ENCODE results near the gene CCDC91.
"Not testable (repeated sequence)": the region's sequence is repeated elsewhere in the genome, so short reads cannot be mapped to it uniquely, and the experiment has no call there.

CCDC91 gene

DNA sequence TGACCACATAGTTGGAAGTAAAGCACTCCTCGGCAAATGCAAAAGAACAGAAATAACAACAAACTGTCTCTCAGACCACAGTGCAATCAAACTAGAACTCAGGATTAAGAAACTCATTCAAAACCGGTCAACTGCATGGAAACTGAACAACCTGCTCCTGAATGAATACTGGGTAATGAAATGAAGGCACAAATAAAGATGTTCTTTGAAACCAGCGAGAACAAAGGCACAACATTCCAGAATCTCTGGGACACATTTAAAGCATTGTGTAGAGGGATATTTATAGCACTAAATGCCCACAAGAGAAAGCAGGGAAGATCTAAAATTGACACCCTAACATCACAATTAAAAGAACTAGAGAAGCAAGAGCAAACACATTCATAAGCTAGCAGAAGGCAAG lies 285.9 kb downstream of the CCDC91 start:
- DNase-seq, result not testable (repeated sequence)

DNA sequence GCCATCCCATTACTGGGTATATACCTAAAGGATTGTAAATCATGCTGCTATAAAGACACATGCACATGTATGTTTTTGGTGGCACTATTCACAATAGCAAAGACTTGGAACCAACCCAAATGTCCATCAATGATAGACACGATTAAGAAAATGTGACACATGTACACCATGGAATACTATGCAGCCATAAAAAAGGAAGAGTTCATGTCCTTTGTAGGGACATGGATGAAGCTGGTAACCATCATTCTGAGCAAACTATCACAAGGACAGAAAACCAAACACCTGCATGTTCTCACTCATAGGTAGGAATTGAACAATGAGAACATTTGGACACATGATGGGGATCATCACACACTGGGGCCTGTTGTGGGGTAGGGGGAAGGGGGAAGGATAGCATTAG lies 288.8 kb downstream of the CCDC91 start:
- DNase-seq, result not testable (repeated sequence)

DNA sequence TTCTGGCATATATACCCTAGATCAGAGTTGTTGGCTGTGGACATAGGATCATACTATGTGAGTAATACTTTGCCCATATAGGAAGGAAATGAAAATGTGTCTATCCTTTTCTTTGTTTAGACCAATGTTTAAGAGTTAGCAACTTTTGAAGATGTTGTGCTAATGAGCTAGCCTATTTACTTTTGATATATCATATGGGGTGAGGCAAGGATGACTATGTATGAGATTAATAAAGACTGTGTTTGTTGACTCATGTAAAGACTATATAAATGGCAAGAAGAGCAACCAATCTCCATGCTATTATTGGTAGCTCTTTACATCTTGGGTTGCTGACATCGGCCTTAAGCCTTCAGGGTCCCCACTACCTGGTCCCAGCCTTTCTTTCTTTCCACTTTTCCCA lies 289.4 kb downstream of the CCDC91 start:
- DNase-seq, result no peak

DNA sequence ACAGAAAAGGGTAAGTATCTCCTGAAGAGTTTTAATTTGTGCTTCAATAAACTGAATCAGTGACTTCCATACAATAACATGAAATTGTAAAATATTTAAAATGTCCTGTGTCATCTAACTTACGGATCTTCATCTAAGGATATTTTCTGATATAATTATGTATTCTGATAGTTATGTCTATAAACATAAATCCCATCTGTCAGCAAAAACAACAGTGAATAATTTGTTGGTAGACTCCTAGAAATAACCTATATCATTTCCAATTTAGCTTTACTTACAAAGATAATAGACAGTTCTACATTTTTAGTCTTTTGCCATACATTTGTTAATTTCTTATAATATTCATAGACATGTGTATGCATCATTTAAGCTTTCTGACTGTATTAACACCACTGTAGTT lies 293.9 kb downstream of the CCDC91 start:
- DNase-seq, result no peak

DNA sequence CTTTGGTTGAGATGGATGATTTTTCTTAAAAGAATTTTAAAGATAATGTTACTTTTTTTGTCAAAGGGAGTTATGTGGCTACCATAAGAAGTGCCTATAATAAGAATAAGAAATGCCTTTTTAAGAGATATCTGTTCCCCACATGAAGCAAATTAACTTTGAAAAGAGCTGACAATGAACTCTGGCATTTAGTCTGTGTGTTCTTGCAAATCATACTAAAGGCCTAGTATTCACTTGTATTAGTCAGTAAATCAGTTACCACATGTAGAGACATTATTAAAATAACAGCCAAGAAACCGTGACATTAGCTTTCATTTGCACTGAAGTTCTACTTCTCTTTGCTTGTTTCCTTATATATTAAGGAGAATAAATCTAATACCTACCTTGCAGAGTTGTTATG lies 296.3 kb downstream of the CCDC91 start:
- no peak for DNase-seq

DNA sequence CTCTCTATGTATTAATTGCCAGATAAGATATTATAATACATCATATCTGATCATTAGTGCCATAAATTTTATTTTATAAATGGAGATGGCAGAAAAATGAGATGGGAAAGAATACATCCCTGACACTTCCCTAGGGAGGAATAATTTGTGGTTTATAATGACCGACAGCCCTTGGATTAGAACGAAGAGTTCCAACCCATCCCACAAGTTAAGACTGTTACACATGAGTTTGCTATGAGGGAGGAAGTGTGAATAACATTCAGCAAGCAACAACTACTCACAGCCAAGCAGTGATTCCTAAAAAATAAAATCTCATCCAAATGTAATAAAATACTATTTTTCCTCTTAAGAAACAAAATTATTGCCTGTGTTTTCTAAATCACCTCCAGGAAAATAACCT lies 299.0 kb downstream of the CCDC91 start:
- DNase-seq, result no peak

DNA sequence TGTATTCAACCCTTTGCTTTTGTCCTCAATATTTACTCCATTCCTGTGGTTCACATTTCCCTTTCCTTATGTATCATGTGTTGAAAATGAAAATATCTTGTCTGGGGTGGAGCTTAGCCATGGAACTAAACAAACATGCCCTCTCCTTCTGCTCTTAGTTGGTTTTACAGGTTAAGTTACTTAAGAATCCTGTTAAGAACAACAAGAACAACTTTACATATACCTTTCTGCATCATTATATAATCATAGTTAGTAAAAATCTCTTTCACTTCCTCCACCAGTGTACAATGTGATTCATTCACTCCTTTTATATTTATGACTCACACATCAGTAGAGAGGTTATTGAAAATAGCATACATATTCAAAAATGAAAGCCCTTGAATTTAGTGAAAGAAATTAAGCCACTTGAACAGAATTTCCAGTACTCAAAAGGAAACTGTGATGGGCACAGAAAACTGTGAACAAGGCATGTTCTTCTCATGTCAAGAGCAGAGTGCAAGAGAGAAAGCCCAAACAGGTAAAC lies 307.7 kb downstream of the CCDC91 start:
- DNase-seq, result no peak

DNA sequence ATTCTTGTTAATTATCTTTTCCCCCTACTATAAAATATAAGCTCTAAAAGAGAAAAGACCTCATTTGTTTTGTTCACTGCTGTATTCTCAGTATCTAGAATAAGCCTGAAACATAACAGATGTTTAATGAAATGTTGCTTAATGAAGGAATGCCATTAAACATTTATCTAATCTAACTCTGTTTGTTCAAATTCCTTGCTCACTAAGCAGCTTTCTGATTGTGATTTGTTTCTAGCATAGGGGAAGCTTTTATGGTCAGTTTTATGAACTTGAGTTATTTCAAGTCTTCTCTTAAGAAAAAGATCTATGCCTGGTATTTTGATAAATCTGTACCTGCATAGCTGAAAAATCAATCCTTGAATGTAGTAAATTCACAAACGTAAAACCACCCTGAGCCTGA lies 308.6 kb downstream of the CCDC91 start:
- DNase-seq, result no peak

DNA sequence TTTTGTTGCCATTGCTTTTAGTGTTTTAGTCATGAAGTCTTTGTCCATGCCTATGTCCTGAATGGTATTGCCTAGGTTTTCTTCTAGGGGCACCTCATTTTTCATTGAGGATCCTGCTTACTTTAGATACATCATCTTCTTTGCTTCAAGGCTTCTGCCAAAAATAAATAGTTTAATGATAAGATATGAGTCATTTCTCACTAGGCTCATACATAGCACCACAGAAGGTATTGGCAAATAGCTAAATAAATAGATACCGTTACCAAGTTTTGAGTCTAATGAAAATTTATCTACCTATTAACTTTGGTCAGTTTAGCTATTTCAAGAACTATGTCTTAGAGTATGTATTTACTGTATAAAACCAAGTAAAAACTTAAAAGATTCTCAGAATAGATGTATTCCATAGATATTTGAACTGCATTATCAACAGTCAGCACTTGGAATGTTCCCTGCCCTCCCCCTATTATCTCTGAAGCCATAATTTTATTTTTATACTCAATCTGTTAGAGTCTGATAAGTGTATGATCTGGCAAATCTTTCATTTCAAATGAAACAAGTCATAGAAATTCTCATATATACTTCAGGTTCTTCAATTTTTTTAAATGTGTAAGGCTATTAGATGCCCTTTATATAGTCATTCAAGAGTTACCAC lies 310.2 kb downstream of the CCDC91 start:
- DNase-seq, result no peak

DNA sequence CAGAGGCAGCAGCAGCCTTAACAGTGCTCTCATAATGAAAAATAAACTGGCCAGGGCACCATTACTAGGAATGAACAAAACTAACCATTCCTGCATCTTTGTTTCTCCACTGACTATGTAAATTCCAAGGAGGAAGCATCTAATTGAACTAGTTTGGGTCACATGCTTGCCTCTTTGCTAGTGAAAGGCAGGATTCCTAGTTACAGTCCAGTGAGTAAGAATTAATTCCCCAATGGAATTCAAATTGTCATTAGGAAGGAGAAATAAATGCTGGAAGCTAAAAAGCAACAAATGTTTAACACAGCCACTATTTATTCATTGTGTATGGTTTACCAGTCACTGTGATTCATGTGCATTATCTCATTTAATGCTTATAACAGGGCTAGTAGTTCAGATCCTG lies 316.0 kb downstream of the CCDC91 start:
- no peak for DNase-seq

DNA sequence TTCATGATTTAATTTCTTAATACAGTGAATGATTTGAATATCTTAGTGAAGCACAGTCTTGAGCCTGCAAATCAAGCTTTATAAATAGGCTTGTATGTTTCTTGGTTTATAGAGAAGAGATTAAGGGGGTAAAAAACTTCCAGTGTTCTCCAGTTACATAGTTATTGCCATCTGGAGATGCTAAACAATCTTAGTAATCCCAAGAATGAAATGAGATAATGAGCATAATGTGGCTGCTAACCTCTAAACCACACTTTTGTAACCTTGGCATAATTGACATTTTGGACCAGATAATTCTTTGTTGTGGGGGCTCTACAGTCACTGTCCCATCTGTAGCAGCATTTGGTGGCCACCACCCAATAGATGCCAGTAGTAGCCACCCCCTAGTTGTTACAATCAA lies 316.8 kb downstream of the CCDC91 start:
- DNase-seq, result no peak

DNA sequence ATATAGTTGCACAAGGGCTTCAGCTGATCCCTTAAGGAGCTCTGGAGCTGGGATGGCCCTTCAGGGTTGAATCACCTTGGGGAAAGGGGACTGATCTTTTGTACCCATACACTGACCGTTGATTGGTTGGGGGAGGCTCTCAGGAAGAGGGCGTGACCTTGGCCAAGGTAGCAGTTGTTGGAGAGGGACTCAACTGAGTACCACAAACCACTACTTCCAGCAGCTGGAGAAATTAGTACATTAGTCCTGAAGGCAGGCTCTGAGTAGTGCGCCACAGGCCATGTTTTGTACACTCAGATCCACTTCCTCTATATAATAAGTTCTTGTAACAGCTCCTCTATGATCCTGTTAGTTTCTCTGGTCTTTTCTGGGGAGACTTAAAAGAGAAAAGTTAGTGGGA lies 317.6 kb downstream of the CCDC91 start:
- no peak for DNase-seq

DNA sequence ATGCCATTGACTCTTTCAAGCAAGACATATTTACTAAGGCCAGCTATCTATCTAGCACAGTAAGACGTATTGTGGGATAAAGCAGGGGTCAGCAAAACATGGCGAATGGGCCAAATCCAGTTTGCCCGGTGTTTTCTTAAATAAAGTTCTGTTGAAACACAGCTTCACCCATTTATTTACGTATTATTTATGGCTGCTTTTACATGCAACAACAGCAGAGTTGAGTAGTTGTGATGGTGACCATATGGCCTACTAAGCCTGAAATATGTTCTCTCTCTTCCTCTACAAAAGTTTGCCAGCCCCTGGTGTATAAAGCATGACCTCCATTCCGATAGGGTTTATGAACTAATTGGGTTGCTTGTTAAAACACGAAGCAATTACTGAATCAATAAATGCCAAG lies 322.1 kb downstream of the CCDC91 start:
- DNase-seq, result no peak

DNA sequence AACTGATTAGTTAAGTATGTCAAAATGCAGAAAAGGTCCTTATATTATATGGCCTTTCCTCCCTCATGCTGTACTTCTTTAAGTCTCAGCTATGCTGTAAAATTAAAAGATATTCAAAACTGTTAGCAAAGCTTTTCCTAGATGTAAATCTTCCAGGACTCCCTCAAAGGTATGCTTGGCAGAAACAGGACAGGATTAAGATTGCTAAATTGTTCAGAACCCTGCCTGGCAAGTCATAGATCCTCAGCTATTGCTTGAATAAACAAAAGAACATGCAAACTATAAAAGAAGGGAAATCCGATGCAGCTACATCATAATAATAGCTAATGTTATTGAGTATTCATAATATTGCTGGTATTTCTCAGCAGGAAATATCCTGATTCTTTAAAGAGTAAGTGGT lies 322.6 kb downstream of the CCDC91 start:
- no peak for DNase-seq

DNA sequence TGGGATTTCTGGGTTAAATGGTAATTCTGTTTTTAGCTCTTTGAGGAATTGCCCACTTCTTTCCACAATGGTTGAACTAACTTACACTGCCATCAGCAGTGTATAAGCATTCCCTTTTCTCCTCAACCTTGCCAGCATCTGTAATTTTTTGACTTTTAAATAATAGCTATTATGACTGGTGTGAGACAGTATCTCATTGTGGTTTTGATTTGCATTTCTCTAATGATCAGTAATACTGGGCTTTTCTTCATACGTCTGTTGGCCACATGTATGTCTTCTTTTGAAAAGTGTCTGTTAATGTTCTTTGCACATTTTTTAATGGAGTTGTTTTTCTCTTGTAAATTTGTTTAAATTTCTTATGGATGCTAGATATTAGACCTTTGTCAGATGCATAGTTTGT lies 323.7 kb downstream of the CCDC91 start:
- DNase-seq, result no peak

DNA sequence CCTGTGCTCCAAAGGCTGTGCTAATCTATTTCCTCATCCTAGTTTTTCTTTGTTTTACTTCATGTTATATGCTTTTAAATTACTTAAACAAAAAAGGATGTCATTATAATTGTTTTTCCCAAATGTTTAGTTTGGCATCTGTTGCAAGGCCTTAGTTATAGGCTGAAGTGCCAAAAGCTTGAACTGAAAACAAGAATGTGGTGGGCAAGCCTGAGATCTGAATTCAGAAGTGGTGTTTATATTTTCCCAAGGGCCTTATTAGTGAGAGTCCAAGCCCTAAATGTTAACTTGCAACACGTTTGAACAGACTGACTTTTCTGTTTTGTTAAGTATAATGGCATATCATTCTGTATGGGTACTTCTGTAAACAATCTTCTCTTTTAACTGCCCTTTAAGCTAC lies 326.8 kb downstream of the CCDC91 start:
- DNase-seq, result no peak

DNA sequence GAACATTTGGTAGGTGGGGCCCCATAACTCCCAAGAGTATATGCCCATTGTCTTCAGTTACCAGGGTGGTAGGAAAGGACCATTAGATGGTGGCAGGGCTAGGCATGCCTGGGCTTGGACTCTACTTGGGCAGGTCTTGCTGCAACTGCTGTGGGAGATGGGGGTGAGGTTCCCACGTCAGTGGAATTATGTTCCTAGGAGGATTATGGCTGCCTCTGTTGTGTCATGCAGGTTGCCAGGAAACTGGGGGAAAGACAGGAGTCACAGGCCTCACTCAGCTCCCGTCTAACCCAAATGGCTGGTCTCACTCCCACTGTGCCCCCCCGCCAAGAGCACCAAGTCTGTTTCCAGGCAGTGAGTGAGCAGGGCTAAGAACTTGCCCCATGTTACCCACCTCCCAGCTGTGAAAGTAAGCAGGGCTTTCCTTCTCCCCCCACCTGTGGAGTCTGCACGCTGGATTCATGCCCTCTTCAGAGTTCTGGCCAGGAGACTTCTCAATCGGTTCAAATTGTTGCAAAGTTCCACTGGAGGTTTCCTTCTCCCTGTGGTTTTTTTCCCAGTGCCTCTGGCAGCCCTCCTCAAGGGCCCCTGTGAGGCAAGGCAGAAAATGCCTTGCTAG lies 337.5 kb downstream of the CCDC91 start:
- DNase-seq, result no peak

DNA sequence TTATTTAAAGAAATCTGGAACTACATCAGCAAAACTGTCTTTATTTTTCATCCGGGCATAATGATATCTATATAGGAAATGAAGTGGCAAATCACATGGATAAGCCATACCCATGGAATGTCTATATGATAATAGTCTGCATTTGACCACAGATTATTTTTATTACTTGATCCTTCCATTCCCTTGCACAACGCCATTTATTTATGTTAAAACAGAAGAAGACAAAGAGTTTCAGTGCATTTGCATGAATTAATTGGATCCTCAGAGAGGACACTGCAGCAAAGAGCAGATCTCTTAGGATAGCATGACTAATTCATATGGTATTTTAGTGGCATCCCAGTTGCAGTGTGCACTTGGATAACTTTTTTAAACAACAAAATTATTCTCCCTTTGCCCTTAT lies 345.0 kb downstream of the CCDC91 start:
- no peak for DNase-seq

DNA sequence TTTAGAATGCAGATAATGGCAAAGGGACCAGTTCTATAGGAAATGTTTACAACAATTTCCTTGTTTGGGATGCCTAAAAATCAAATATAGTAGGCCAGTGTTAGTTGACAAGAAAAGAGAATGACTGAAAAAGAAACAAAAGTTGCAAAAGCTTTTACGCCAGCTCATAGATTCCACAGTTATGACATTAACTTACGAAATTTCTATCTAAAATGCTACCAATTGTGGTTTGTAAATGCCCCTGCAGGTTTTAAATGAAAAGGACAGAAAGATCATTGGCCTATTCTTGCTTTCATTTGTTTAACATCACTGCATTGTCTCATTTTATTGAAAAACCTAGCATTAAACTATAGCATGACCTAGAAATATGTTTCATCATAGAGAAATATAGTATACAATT lies 345.8 kb downstream of the CCDC91 start:
- DNase-seq, result no peak

DNA sequence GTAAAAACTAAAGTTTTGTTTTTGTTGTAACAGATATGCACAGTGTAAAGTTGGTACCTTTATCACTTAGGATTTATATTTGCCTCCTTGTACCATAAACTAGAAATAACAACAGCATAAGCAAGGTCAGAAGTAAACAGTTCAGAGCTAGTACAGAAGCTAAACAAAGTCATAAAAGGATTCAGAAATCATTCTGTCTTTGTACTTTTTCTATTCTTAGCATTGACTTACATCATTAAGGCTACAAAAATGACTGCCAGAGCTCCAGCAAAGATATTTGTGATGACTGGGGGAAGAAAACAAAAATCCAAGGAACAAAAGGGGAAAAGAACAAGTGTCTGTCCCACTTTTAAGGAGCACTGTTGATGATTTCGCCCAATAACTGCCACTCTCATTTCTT lies 347.2 kb downstream of the CCDC91 start:
- DNase-seq, result no peak

DNA sequence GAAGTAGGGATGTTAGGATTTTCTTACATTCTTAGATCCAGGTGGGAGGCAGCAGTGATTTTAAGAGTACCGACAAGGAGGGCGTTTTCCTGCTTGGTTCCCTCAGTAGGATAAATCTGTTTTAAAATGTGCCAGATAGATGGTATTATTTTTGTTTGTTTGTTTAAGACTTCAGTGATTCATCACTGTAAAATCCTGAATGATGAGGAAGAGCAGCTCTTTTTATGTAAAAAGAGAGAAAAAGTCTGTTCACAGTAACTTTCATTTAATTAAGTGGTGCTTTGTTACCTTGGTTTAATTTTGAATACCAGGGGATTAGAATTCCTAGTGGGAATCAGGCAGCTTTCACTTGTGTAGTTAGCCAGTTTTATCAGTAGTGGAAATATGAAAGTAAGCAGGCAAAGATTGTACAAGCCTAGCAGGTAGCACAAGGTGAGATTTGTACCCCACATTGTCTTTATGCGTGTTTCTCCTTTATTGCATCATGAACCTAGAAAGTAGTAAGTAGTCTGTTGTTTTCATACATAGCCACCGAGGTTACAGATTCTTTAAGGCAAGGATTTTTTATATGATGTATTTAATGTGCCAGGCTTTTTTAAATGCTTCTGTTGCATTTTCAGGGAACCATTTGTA lies 349.6 kb downstream of the CCDC91 start:
- DNase-seq, result no peak

DNA sequence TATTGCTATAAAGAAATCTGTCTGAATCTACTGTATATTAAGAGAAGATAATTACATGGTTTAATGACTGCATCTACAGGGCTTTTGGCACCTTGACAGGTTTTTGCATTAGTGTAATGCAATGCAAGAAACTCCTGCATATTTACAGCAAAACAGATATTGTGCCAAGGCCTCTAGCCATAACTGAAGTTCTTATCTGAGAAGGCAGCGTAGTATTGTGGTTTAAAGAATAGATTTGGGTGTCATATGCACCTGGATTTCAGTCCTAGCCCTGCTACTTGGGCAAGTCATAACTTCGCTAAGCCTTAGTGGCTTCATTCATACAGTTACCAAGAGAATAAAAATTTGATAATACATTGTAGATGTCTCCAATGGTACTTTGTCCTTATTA lies 350.1 kb downstream of the CCDC91 start:
- DNase-seq, result no peak

DNA sequence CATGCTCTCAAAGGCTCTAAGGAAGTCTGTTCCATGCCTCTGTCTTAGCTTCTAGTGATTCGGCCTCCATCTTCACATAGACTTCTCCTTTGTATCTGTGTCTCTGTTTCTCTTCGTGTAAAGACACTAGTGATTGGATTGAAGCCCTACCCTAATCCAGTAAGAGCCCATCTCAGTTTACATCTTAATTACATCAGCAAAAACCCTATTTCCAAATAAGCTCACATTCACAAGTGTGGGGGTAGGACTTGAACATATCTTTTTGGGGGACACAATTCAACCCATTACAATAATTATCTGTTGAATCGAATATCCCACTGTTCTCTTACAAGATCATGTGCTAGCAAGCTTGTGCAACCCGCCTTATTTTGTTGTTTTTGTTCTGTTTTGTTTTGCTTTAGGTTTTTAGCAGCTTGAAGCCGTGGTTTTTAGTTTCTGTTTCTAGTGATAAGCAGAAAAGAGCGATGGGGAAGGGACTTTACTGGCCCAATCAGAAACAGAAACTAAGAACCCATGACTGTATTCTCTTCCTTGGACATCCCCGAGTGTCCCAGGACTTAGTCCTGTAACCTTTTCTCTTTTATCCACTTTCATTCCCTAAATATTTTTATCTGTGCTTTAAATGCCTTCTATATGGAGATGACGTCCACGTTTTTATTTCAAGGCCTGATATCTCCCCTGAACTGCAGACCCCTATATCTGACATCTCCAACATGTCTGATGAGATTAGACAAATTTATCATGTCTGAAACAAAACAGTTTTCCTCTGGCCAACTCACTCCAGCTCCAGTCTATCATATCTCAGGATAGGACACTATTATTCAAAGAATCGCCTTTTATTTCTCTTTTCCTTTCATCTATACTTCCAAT lies 353.0 kb downstream of the CCDC91 start:
- DNase-seq, result no peak
